Muscle of arm (tissue), 12 donors: Measurements from ENCODE around the gene ZYX. TPM values are rescaled to one million over a fixed set of nuclear protein-coding genes. Genes with fewer than 3 reads are reported as not detected.
"Not testable (repeated sequence)": the region's sequence is repeated elsewhere in the genome, so short reads cannot be mapped to it uniquely, and the experiment has no call there.

Experiments
- DNase-seq: peaks from one replicate; pipeline ENCODE4 v3.0.0-alpha.2; 2013
- polyA plus RNA-seq, 12 donors: library from polyadenylated mRNA; unstranded; fragments of 120-200 nt; gene quantifications; one replicate each; pipeline ENCODE4 v1.2.1, GENCODE V29; 2013; ENCODE audit not compliant: insufficient read length in 12 of 12

ZYX gene
- polyA plus RNA-seq, 12 donors = 151 to 656 (median 188) TPM; not detected in 1

- DNase-seq = no peak
Observed at GRCh38 chr7:143395187-143396149, 14.3 kb downstream of the ZYX start.

- no peak for DNase-seq
Observed at GRCh38 chr7:143396182-143396581, 15.0 kb downstream of the ZYX start.

- no peak for DNase-seq
Observed at GRCh38 chr7:143396625-143397556, 15.7 kb downstream of the ZYX start.

GRCh38 chr7:143397710-143398530, 16.8 kb downstream of the ZYX start:
- no peak for DNase-seq

- no peak for DNase-seq
Observed at GRCh38 chr7:143398616-143399015, 17.5 kb downstream of the ZYX start.

GRCh38 chr7:143399151-143399550, 18.0 kb downstream of the ZYX start:
- DNase-seq = no peak

- DNase-seq = no peak
Observed at GRCh38 chr7:143399642-143400041, 18.5 kb downstream of the ZYX start.

GRCh38 chr7:143401265-143401664, 20.1 kb downstream of the ZYX start:
- no peak for DNase-seq

GRCh38 chr7:143402233-143402632, 21.1 kb downstream of the ZYX start:
- not testable (repeated sequence) for DNase-seq

GRCh38 chr7:143405173-143406001, 24.2 kb downstream of the ZYX start:
- DNase-seq = no peak

- DNase-seq = no peak
Observed at GRCh38 chr7:143406002-143406357, 24.8 kb downstream of the ZYX start.

GRCh38 chr7:143407287-143408251, 26.4 kb downstream of the ZYX start:
- DNase-seq = no peak

GRCh38 chr7:143408252-143408685, 27.1 kb downstream of the ZYX start:
- no peak for DNase-seq

- no peak for DNase-seq
Observed at GRCh38 chr7:143408686-143409561, 27.8 kb downstream of the ZYX start, which contains the start of gene EPHA1. TSS of gene EPHA1 (minus strand) at chr7:143408856. CDS start at chr7:143408805, 51 bp downstream.

GRCh38 chr7:143410521-143411004, 29.4 kb downstream of the ZYX start:
- peak; percentile 76 for DNase-seq

GRCh38 chr7:143411976-143412708, 31.0 kb downstream of the ZYX start:
- DNase-seq = no peak

GRCh38 chr7:143413123-143413522, 32.0 kb downstream of the ZYX start:
- DNase-seq = no peak
